ENCODE measurements around the gene TEX22.
A peak's percentile ranks its signal among the peaks of the same experiment; 100 is the strongest.

Gene TEX22

GRCh38 chr14:105398726-105399465 is 558 bp downstream of the TEX22 start:
- no peak for DNase-seq (ENCODE audit: low read depth in 2 of 2)

DNA sequence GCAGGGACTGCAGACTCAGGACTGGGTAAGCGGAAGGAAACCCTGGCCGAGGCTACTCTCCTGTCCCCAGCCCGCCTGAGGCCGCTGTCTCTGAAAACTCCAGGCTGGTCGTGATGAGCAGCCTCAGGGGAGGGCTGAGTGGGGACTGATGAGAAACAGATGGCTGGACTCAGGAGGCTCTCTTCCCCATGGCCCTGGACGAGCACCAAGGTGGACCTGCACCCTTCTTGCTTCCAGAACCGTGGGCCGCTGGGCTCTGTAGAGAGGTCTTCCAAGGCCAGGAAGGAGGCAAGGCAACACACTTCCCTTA is 1.1 kb downstream of the TEX22 start:
- DNase-seq (ENCODE audit: low read depth in 2 of 2): no peak

GRCh38 chr14:105400016-105400415 is 1.7 kb downstream of the TEX22 start:
- DNase-seq (ENCODE audit: low read depth in 2 of 2): no peak

GRCh38 chr14:105401699-105402098 is 3.4 kb downstream of the TEX22 start:
- DNase-seq (ENCODE audit: low read depth in 2 of 2): no peak

DNA sequence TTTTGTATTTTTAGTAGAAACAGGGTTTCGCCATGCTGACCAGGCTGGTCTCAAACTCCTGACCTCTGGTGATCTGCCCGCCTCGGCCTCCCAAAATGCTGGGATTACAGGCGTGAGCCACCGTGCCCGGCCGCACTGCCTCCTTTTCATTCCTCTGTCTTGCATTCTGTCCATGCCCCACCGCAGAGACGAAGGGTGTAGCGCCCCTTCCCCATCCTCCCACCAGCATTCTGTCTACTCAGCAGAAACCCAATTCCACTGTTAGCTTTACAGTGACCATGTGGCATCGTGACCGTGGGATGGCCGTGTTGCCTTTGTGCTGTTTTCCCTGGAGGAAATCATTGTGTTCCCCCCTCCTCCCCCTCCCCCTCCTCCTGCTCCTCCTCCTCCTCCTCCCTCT is 10.3 kb downstream of the TEX22 start:
- no peak for DNase-seq (ENCODE audit: low read depth in 2 of 2)

GRCh38 chr14:105409364-105409763 is 11.0 kb downstream of the TEX22 start:
- no peak for DNase-seq (ENCODE audit: low read depth in 2 of 2)

DNA sequence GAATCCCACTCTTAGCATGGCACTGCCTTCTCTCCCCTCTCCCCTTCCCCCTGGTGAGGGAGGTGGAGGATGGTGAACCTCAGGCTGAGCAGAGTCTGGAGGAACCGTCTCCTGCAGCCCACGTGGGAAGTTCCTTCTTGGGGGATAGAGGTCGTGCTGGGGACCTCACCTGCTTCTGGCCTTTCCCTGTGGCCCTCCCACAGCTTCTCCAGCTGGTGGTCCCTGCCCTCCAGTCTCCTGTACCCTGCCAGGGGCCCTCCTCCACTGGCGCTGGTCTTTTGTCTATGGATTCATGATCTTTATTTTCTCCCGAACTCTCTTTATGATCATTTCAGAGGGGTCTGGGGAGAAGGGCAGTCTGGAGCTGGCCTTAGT is 12.3 kb downstream of the TEX22 start:
- DNase-seq (ENCODE audit: low read depth in 2 of 2): no peak

DNA sequence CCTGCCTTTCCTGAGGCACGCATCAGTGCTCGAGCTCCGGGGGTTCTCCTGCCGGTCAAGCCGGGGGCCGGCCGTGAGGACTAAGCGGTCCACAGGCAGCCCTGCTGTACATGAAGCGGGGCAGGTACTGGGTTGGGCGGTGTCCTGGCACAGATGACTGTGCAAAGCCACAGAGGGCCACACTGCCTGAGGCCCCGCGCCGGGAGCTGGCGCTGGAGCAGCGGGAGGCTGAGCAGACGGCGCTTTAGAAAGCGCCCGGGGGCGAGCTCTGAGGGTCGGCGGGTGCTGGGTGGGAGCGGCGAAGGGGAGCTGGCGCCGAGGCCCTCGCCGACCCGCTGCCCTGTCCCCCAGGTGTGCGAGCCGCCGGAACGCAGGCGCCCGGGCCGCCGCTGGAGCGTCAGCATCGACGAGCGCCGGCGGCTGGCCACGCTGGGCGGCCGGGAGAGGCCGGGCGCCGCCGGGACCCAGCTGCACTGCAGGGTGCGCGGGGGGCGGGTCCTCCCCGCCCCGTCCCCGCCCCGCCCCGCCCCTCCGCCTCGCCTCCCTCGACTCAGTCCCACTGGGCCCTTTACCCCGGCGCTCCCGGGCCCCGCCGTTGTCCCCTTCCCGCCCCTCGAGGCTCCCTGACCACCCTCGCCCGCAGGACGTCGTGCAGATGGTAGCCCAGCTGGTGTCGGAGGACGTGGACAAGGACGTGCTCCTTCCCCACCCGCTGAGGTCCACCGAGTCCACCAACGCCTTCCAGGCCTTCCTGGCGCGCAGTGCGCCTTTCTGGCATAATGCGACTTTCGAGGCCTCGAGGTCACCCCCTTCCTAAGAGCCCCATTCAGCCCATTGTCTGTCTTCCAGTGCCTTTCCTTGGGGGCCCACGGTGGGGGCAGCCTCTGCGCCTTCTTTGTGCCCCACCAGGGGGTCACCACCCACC is 12.9 kb downstream of the TEX22 start:
- no peak for DNase-seq (ENCODE audit: low read depth in 2 of 2)

GRCh38 chr14:105411985-105412770 is 13.8 kb downstream of the TEX22 start:
- no peak for DNase-seq (ENCODE audit: low read depth in 2 of 2)

DNA sequence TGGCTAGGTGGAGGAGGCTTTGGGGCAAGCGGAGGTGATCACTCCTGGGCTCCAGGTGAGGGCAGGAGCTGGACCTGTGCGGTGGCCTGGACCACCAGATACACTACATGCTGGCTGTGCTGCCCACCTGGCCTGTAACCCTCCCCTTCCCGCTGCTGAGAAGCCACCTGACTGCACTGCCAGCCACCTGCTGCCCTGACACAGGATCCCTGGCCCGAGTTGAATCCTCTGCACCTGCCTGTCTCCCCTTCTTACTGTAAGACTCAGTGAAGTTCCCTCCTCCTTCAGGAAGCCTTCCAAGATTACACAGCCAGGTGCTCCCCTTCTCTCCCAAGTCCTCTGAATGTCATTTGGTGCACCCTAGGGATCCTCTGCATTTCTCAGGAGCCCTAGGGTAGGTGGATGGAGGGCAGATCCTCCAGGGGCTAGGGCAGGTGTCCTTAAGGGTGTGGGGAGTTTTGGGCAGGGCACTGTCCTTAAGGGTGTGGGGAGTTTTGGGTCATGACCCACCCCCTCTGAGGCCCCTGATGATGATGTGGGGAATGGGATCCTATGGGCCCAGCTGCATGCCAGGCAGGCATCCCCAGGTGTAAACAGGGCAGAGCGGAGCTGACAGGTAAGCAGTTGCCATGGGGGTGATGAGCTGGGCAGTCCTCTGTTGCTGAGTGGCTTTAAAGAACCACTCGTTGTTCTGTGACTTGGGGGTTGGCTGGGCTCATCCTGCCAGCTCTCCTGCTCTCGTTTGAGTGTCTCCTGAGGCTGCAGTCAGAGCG is 14.6 kb downstream of the TEX22 start:
- DNase-seq (ENCODE audit: low read depth in 2 of 2): no peak

- no peak for DNase-seq (ENCODE audit: low read depth in 2 of 2)
These were observed 15.2 kb downstream of the TEX22 start for GRCh38 chr14:105413544-105413886.

DNA sequence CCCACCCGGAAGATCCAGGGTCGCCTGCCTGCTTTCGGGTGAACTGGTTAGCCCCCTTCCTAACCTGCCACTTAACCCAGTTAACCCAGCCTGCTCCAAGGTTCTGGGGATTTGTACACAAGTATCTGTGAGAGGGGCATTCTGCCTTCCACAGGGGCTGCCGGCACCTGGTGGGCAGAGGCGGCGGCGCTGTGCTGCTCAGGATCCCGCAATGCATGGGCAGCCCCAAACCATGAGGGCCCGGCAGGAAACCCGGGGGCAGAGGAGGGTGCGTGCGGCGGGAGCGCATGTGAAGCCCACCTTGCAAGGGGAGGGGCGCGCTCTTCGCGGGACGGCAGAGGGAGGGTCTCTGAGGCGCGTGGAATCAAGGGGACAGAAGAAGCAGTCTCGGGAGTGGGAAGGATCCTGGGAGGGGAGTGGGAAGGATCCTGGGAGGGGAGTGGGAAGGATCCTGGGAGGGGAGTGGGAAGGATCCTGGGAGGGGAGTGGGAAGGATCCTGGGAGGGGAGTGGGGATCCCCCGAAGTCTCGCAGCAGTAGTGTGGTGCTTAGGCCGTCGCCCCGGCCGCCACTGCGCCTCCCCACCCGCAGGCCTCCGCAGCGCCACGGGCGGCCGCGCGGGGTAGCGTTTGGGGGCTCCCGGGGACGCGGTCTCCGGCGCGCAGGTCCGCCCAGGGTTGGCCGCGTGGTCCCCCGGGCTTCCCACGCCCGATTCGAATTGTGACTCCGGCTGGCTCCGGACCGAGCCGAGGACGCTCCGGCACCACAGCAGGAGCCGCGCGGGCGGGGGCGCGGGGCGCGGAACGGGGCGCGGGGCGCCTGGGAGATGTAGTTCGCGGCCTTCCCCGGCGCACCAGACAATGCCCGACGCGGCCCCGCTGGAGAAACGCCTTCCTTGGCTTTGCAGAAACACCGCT is 16.4 kb downstream of the TEX22 start:
- peak in 1 of 2 donors; percentile 53 for DNase-seq (ENCODE audit: low read depth in 2 of 2)

GRCh38 chr14:105415481-105416428 is 17.4 kb downstream of the TEX22 start:
- DNase-seq (ENCODE audit: low read depth in 2 of 2): no peak

GRCh38 chr14:105416671-105417070 is 18.3 kb downstream of the TEX22 start:
- no peak for DNase-seq (ENCODE audit: low read depth in 2 of 2)

GRCh38 chr14:105417690-105418121 is 19.4 kb downstream of the TEX22 start:
- DNase-seq (ENCODE audit: low read depth in 2 of 2): no peak

- DNase-seq (ENCODE audit: low read depth in 2 of 2): no peak
These were observed 20.2 kb downstream of the TEX22 start for GRCh38 chr14:105418269-105419194.

- peak in 1 of 2 donors; percentile 34 for DNase-seq (ENCODE audit: low read depth in 2 of 2)
These were observed 21.1 kb downstream of the TEX22 start, which contains the start of gene MTA1 for GRCh38 chr14:105419195-105420091. TSS of gene MTA1 (plus strand) at chr14:105419827. CDS start at chr14:105420036, 209 bp downstream.
